A673 (cell line): Measurements from ENCODE around the gene ERFL.

ENCODE experiments used
- CTCF ChIP-seq: fragments of 300-800, 200-600 bp; sonication (generic); conservative IDR thresholded peaks from 2 replicates; pipeline ENCODE4 v1.5.1; 2017; ENCODE audit warnings: low read depth, mild to moderate bottlenecking, antibody characterized with exemption, low read length, moderate library complexity, mixed read lengths
- EZH2 ChIP-seq: fragments of 200-600 bp; sonication (generic); IDR thresholded peaks from 2 replicates; pipeline ENCODE4 v1.6.1; 2017; ENCODE audit warnings: borderline replicate concordance, low read depth, mild to moderate bottlenecking, mixed read lengths, antibody characterized with exemption, low read length; ENCODE audit not compliant: poor library complexity, severe bottlenecking

GRCh38 chr19:41924151-41925145 lies 3.8 kb downstream of the ERFL start:
- TF ChIP-seq CTCF (no peak), EZH2 (no peak)
